Neuronal stem cell (in vitro differentiated cells): ENCODE measurements around the gene RAB8A.

ENCODE experiments used
- DNase-seq: peaks from one replicate; pipeline ENCODE4 v3.0.0-alpha.2; 2013; ENCODE audit warnings: low spot score
- H2AFZ ChIP-seq: one replicate; pipeline ENCODE4 v1.6.1; 2013; ENCODE audit warnings: mild to moderate bottlenecking, low read length, inconsistent platforms
- H2AK5ac ChIP-seq: 2 replicates; pipeline ENCODE4 v1.6.1; 2013; ENCODE audit warnings: low read depth, mild to moderate bottlenecking, inconsistent platforms, low read length, moderate library complexity, mixed read lengths
- H2BK120ac ChIP-seq: 2 replicates; pipeline ENCODE4 v1.6.1; 2013; ENCODE audit warnings: low read depth, mild to moderate bottlenecking, inconsistent platforms, low read length, moderate library complexity, mixed read lengths
- H2BK12ac ChIP-seq: one replicate; pipeline ENCODE4 v1.6.1; 2013; ENCODE audit warnings: low read length, inconsistent platforms
- H2BK15ac ChIP-seq: 2 replicates; pipeline ENCODE4 v1.6.1; 2013; ENCODE audit warnings: mild to moderate bottlenecking, low read length, inconsistent platforms, mixed read lengths
- H2BK5ac ChIP-seq: one replicate; pipeline ENCODE4 v1.6.1; 2013; ENCODE audit warnings: inconsistent platforms, mild to moderate bottlenecking, low read length, moderate library complexity
- H3K14ac ChIP-seq: one replicate; pipeline ENCODE4 v1.6.1; 2013; ENCODE audit warnings: low read length, inconsistent platforms
- H3K18ac ChIP-seq: 2 replicates; pipeline ENCODE4 v1.6.1; 2013; ENCODE audit warnings: low read length, inconsistent platforms
- H3K23ac ChIP-seq: 2 replicates; pipeline ENCODE4 v1.6.1; 2013; ENCODE audit warnings: low read depth, mild to moderate bottlenecking, mixed read lengths, low read length, inconsistent platforms; ENCODE audit not compliant: poor library complexity
- H3K27ac ChIP-seq: replicated peaks from 3 replicates; pipeline ENCODE4 v1.5.1; 2013; ENCODE audit warnings: low read length, inconsistent platforms
- H3K27me3 ChIP-seq, 3 experiments: 2 replicates each; pipeline ENCODE4 v1.6.1; 2013; ENCODE audit warnings: low read length in 3 of 3, mild to moderate bottlenecking in 2 of 3, inconsistent platforms in 1 of 3, low read depth in 1 of 3, mixed read lengths in 1 of 3, moderate library complexity in 1 of 3; ENCODE audit not compliant: control insufficient read depth in 3 of 3, insufficient read depth in 3 of 3
- H3K36me3 ChIP-seq, 2 donors: replicated peaks in 1 of 2; 2 replicates each; pipeline ENCODE4 v1.6.1; 2013; ENCODE audit warnings: low read length in 2 of 2; ENCODE audit not compliant: control insufficient read depth in 2 of 2, insufficient read depth in 2 of 2
- H3K4ac ChIP-seq: 2 replicates; pipeline ENCODE4 v1.6.1; 2013; ENCODE audit warnings: inconsistent platforms, mild to moderate bottlenecking, low read length, moderate library complexity
- H3K4me1 ChIP-seq, 2 donors: 1 replicate in 1 of 2; 2 replicates in 1 of 2; pipeline ENCODE4 v1.6.1; 2013; ENCODE audit warnings: low read length in 2 of 2, low read depth in 1 of 2; ENCODE audit not compliant: control insufficient read depth in 2 of 2, insufficient read depth in 1 of 2
- H3K4me2 ChIP-seq: one replicate; pipeline ENCODE4 v1.6.1; 2013; ENCODE audit warnings: mild to moderate bottlenecking, low read length, inconsistent platforms; ENCODE audit not compliant: insufficient read depth, poor library complexity, severe bottlenecking
- H3K4me3 ChIP-seq, 2 donors: 2 replicates each; pipeline ENCODE4 v1.5.1; 2013; ENCODE audit warnings: low read length in 2 of 2, mild to moderate bottlenecking in 2 of 2, inconsistent platforms in 1 of 2, moderate library complexity in 1 of 2
- H3K79me1 ChIP-seq: one replicate; pipeline ENCODE4 v1.6.1; 2013; ENCODE audit warnings: low read depth, mild to moderate bottlenecking, inconsistent platforms, low read length, moderate library complexity
- H3K9ac ChIP-seq: one replicate; pipeline ENCODE4 v1.6.1; 2013; ENCODE audit warnings: mild to moderate bottlenecking, low read depth, low read length, inconsistent platforms; ENCODE audit not compliant: poor library complexity
- H3K9me3 ChIP-seq, 2 donors: replicated peaks in 1 of 2; 2 replicates each; pipeline versions ENCODE3 to v1.6.1; 2013; ENCODE audit warnings: low read length in 2 of 2, mild to moderate bottlenecking in 2 of 2, inconsistent platforms in 1 of 2, low read depth in 1 of 2, mixed read lengths in 1 of 2, moderate library complexity in 1 of 2; ENCODE audit not compliant: control insufficient read depth in 2 of 2, insufficient read depth in 1 of 2
- H4K8ac ChIP-seq: one replicate; pipeline ENCODE4 v1.6.1; 2013; ENCODE audit warnings: low read depth, mild to moderate bottlenecking, inconsistent platforms, low read length, moderate library complexity
- H4K91ac ChIP-seq: one replicate; pipeline ENCODE4 v1.6.1; 2013; ENCODE audit warnings: low read length, low read depth, mild to moderate bottlenecking, inconsistent platforms; ENCODE audit not compliant: poor library complexity
- WGBS, 2 donors: extraction: QIAGEN DNeasy Blood & Tissue Kit; methylation state at CpG; one replicate each; pipeline ENCODE4 v1.1.7; 2013; ENCODE audit warnings: missing lambda C conversion rate in 2 of 2, mixed read lengths in 1 of 2; ENCODE audit not compliant: insufficient read length in 2 of 2, insufficient replicate concordance in 1 of 2; ENCODE audit errors: extremely low coverage in 2 of 2; 5-methylcytosine and 5-hydroxymethylcytosine counted together

RAB8A gene

GRCh38 chr19:16144216-16144581 is 32.5 kb downstream of the RAB8A start:
- no CpG with 5 or more reads among the region's 1 CpG for WGBS, 2 donors
- H4K8ac ChIP-seq, result no peak overlapping the region
- H2BK5ac ChIP-seq, result no peak overlapping the region
- H3K9ac ChIP-seq, result no peak overlapping the region
- no peak overlapping the region for H3K4me3 ChIP-seq
- H3K9me3 ChIP-seq, result no peaks in the 10 kb centered on the region
- peak overlapping the region; percentile 76 for H3K4ac ChIP-seq
- H2BK12ac ChIP-seq, result no peak overlapping the region
- no peak overlapping the region for H2BK120ac ChIP-seq
- DNase-seq, result no peak
- no peak overlapping the region for H3K18ac ChIP-seq
- no peak overlapping the region for H2AK5ac ChIP-seq
- no peak overlapping the region for H3K27ac ChIP-seq
- H3K27me3 ChIP-seq, result peaks cover 0 to 2% (median 0%) of the 10 kb centered on the region in 3 experiments
- no peaks in the 10 kb centered on the region for H3K36me3 ChIP-seq
- no peak overlapping the region for H2BK15ac ChIP-seq
- H3K79me1 ChIP-seq, result no peaks in the 10 kb centered on the region
- no peak overlapping the region for H3K4me2 ChIP-seq
- H3K14ac ChIP-seq, result no peak overlapping the region
- H2AFZ ChIP-seq, result no peak overlapping the region
- no peak overlapping the region for H3K23ac ChIP-seq
- H4K91ac ChIP-seq, result no peak overlapping the region
- H3K4me1 ChIP-seq, result no peaks in the 10 kb centered on the region

DNA sequence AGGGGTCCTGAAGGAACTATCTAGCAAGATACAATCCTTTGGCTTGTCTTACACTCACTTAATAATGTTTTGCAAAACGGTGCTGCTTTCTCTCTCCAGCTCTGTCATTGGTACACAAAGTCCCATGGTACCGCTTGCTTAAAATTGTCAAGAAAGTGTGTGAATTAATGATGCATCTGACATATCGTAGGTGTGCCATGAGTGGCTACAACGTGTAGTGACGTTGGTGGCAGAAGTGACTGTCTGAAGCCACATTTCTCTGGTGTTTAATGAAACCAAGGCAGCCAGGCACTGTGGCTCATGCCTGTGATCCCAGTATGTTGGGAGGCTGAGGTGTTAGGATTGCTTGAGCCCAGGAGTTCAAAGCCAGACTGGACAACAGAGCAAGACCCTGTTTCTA is 34.4 kb downstream of the RAB8A start:
- H3K9me3 ChIP-seq, result no peaks in the 10 kb centered on the region
- no peak overlapping the region for H3K9ac ChIP-seq
- H3K79me1 ChIP-seq, result no peaks in the 10 kb centered on the region
- no peaks in the 10 kb centered on the region for H3K36me3 ChIP-seq
- no peak overlapping the region for H2BK12ac ChIP-seq
- H3K18ac ChIP-seq, result no peak overlapping the region
- no peak overlapping the region for H2AK5ac ChIP-seq
- no peak overlapping the region for H3K4me2 ChIP-seq
- no peak overlapping the region for H3K4ac ChIP-seq
- H3K4me3 ChIP-seq, result no peak overlapping the region
- H3K27me3 ChIP-seq, result peaks cover 0 to 2% (median 0%) of the 10 kb centered on the region in 3 experiments
- no peak overlapping the region for H2AFZ ChIP-seq
- H3K23ac ChIP-seq, result no peak overlapping the region
- H2BK5ac ChIP-seq, result no peak overlapping the region
- no peak overlapping the region for H2BK120ac ChIP-seq
- no peak overlapping the region for H4K91ac ChIP-seq
- WGBS, 2 donors, result no CpG with 5 or more reads among the region's 5 CpGs
- no peak overlapping the region for H4K8ac ChIP-seq
- no peak for DNase-seq
- no peaks in the 10 kb centered on the region for H3K4me1 ChIP-seq
- H2BK15ac ChIP-seq, result no peak overlapping the region
- no peak overlapping the region for H3K14ac ChIP-seq
- no peak overlapping the region for H3K27ac ChIP-seq

- no peaks in the 10 kb centered on the region for H3K36me3 ChIP-seq
- H3K4ac ChIP-seq, result no peak overlapping the region
- no peak overlapping the region for H3K23ac ChIP-seq
- no peaks in the 10 kb centered on the region for H3K79me1 ChIP-seq
- no CpG with 5 or more reads among the region's 8 CpGs for WGBS, 2 donors
- H3K27me3 ChIP-seq, result peaks cover 0 to 2% (median 0%) of the 10 kb centered on the region in 3 experiments
- H2AK5ac ChIP-seq, result no peak overlapping the region
- no peak overlapping the region for H3K4me3 ChIP-seq
- H2BK120ac ChIP-seq, result no peak overlapping the region
- no peaks in the 10 kb centered on the region for H3K4me1 ChIP-seq
- H3K18ac ChIP-seq, result no peak overlapping the region
- H3K9ac ChIP-seq, result no peak overlapping the region
- H2BK15ac ChIP-seq, result no peak overlapping the region
- H2BK12ac ChIP-seq, result no peak overlapping the region
- H2BK5ac ChIP-seq, result no peak overlapping the region
- H3K14ac ChIP-seq, result no peak overlapping the region
- no peak overlapping the region for H2AFZ ChIP-seq
- H4K91ac ChIP-seq, result no peak overlapping the region
- no peak overlapping the region for H3K4me2 ChIP-seq
- no peak overlapping the region for H4K8ac ChIP-seq
- no peaks in the 10 kb centered on the region for H3K9me3 ChIP-seq
- H3K27ac ChIP-seq, result no peak overlapping the region
- DNase-seq, result no peak
Observed at GRCh38 chr19:16148443-16149229, 36.9 kb downstream of the RAB8A start.

DNA sequence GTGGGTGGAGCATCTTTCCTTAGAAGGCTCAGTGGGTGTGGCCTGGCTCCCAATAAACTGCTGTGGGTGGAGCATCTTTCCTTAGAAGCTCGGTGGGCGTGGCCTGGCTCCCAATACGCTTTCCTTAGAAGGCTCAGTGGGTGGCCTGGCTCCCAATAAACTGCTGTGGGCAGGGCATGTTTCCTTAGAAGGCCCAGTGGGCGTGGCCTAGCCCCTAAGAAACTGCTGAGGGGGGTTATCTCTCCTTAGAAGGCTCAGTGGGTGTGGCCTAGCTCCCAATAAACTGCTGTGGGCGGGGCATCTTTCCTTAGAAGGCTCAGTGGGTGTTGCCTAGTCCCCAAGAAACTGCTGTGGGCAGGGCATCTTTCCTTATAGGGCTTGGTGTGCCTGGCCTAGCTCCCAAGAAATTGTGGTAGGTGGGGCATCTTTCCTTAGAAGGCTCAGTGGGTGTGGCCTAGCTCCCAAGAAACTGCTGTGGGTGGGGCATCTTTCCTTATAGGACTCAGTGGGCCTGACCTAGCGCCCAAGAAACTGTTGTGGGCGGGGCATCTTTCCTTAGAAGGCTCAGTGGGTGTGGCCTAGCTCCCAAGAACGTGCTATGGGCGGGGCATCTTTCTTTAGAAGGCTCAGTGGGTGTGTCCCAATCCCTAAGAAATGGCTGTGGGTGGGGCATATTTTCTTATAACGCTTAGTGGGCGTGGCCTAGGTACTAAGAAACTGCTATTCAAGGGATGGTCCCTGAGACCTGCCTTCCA is 42.1 kb downstream of the RAB8A start:
- Histone ChIP-seq H3K27me3 (peaks cover 0 to 2% (median 0%) of the 10 kb centered on the region in 3 experiments), H2BK15ac (no peak overlapping the region), H3K4me1 (no peaks in the 10 kb centered on the region), H3K4ac (no peak overlapping the region), H3K4me3 (no peak overlapping the region), H3K23ac (no peak overlapping the region), H2AFZ (no peak overlapping the region), H2BK120ac (no peak overlapping the region), H2BK12ac (no peak overlapping the region), H3K36me3 (no peaks in the 10 kb centered on the region), H3K14ac (peak overlapping the region; percentile 38), H3K4me2 (no peak overlapping the region), H3K9me3 (no peaks in the 10 kb centered on the region), H4K91ac (no peak overlapping the region), H4K8ac (no peak overlapping the region), H3K79me1 (peaks cover 2% of the 10 kb centered on the region), H2BK5ac (no peak overlapping the region), H3K27ac (no peak overlapping the region), H3K9ac (peak overlapping the region; percentile 70), H3K18ac (no peak overlapping the region), H2AK5ac (no peak overlapping the region)
- WGBS, 2 donors, result no CpG with 5 or more reads among the region's 11 CpGs
- no peak for DNase-seq
